DMS114 treated with DMSO at 0.1 percent for 48 hours (cell line): ENCODE results near the gene IL12RB1.
A peak's percentile ranks its signal among the peaks of the same experiment; 100 is the strongest.
"Not testable (repeated sequence)": the region's sequence is repeated elsewhere in the genome, so short reads cannot be mapped to it uniquely, and the experiment has no call there.

ENCODE experiments used
- DNase-seq: peaks from one replicate; lab custom pipeline; 2025; ENCODE audit not compliant: unreplicated experiment; lab: John Stamatoyannopoulos, UW

Gene IL12RB1

GRCh38 chr19:18112989-18113478 lies 26.3 kb upstream of the IL12RB1 start:
- DNase-seq, result peak; percentile 69

GRCh38 chr19:18110609-18111232 lies 24.0 kb upstream of the IL12RB1 start:
- DNase-seq, result no peak

GRCh38 chr19:18109733-18110608 lies 23.2 kb upstream of the IL12RB1 start:
- no peak for DNase-seq

- no peak for DNase-seq
These were observed 22.6 kb upstream of the IL12RB1 start for GRCh38 chr19:18109341-18109732.

GRCh38 chr19:18108897-18109296 lies 22.2 kb upstream of the IL12RB1 start:
- DNase-seq, result no peak

- no peak for DNase-seq
These were observed 20.5 kb upstream of the IL12RB1 start for GRCh38 chr19:18107235-18107634.

DNA sequence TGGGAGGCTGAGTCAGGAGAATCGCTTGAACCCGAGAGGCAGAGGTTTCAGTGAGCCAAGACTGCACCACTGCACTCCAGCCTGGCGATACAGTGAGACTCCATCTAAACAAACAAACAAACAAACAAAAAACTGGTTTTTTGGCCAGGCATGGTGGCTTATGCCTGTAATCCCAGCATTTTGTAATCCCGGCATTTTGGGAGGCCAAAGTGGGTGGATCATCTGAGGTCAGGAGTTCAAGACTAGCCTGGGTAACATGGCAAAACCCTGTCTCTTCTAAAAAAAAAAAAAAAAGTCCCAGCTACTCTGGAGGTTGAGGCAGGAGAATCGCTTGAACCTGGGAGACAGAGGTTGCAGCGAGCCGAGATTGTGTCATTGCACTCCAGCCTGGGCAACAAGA lies 18.5 kb upstream of the IL12RB1 start:
- DNase-seq, result not testable (repeated sequence)

GRCh38 chr19:18104793-18105131 lies 18.0 kb upstream of the IL12RB1 start:
- no peak for DNase-seq

- no peak for DNase-seq
These were observed 16.3 kb upstream of the IL12RB1 start for GRCh38 chr19:18102916-18103542.

DNA sequence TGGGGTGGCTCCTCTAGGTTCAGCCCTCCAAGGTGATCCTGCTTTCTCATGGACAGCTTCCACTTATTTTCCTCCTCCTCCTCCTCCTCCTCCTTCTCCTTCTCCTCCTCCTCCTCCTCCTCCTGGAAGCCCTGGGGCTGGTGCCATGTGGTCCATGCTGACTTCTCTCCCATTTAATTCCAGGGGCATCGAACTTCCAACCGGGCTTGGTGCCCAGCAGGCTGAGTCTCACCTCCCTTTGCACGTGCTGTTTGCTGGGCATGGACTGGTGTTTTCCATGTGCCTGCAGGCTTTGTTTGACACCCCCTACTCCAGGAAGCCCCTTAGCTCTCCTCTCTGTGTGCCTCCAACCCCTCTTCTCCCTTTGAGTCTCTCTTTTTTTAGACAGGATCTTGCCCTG lies 14.5 kb upstream of the IL12RB1 start:
- no peak for DNase-seq

DNA sequence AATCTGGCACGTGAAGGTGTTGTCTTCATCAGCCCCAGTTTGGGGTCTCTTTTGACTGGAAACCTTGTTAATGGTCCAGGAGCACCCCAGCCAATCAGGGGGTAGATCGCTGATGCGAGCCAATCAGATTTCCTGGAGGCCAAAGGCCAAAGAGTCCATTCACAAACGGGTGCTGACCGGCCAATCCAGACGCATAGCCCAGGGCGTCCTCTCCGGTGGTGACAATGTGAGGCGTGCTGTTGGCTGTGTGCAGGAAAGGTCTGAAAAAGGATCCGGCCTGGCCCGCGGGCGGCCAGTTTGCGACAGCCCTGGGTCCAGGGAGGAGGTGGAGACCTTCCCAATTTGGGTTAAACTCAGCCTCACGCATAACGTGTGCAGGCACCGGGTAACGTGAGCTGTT lies 14.0 kb upstream of the IL12RB1 start:
- no peak for DNase-seq

GRCh38 chr19:18099623-18099995 lies 12.9 kb upstream of the IL12RB1 start:
- DNase-seq, result no peak

- DNase-seq, result no peak
These were observed 12.3 kb upstream of the IL12RB1 start for GRCh38 chr19:18098891-18099622.

GRCh38 chr19:18097993-18098890 lies 11.5 kb upstream of the IL12RB1 start:
- DNase-seq, result no peak

DNA sequence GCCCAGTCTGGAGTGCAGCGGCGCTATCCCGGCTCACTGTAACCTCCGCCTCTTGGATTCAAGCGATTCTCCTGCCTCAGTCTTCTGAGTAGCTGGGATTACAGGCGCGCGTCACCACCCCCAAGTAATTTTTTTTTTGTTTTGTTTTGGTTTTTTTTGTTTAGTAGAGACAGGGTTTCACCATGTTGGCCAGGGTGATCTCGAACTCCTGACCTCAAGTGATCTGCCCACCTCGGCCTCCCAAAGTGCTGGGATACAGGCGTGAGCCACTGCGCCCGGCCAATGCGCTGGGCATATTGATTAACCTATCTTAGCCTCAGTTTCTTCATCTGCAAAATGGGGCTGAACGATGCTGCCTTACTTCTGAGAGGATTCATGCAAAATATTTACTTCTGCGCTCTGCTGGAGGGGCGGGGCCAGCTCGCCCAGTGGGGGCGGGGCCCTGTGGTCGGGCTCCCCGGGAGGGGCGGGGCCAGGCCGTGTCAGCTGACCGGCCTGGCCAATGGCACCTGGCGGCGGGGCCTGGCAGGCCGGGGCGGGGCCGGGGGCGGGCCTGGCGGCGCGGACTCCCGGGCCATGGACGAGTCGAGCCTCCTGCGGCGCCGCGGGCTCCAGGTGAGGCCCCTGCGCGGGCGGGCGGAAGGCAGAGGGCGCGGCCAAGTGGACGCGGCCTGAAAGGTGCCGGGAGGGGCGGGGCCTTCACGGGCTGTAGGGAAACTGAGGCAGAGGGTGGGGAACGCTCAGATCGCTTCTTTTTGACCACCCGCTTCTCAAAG lies 10.7 kb upstream of the IL12RB1 start, which contains the start of gene MAST3:
TSS of gene MAST3 (plus strand) at position 562 of the 776 bp plus-strand sequence. CDS start at position 577, 15 bp downstream.
- peak; percentile 78 for DNase-seq

DNA sequence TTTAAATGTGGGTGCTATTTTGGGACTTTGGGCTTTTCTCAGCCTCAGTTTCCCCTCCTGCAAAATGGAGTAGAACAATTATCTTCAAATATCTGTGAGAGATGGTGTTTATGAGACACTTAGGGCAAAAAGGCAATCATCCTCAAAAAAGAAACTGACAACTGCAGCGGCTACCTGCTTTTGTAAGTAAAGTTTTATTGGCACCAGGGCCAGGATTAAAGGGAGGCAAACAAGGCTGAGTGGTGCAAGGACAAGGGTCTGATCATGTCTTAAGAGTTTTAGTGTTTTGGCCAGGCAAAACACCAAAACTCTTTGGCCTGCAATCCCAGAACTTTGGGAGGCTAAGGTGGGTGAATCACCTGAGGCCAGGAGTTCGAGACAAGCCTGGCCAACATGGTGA lies 9.5 kb upstream of the IL12RB1 start:
- no peak for DNase-seq

GRCh38 chr19:18093439-18094161 lies 6.9 kb upstream of the IL12RB1 start:
- no peak for DNase-seq

- no peak for DNase-seq
These were observed 4.5 kb upstream of the IL12RB1 start for GRCh38 chr19:18091217-18091608.
